GM19238 (cell line): ENCODE data around the gene DGKQ.
"Not testable (repeated sequence)": the region's sequence is repeated elsewhere in the genome, so short reads cannot be mapped to it uniquely, and the experiment has no call there.

Experiments
- DNase-seq: peaks from one replicate; pipeline ENCODE4 v3.0.0; 2011; ENCODE audit warnings: low spot score; ENCODE audit not compliant: insufficient read length

DGKQ gene

GRCh38 chr4:925771-926500, 47.4 kb downstream of the DGKQ start:
- no peak for DNase-seq

- no peak for DNase-seq
Observed at GRCh38 chr4:925171-925570, 48.2 kb downstream of the DGKQ start.

- DNase-seq: no peak
Observed at GRCh38 chr4:924107-925096, 49.0 kb downstream of the DGKQ start.

- DNase-seq: peak; percentile 42
Observed at GRCh38 chr4:921830-922331, 51.5 kb downstream of the DGKQ start.

- not testable (repeated sequence) for DNase-seq
Observed at GRCh38 chr4:919004-919680, 54.2 kb downstream of the DGKQ start.

DNA sequence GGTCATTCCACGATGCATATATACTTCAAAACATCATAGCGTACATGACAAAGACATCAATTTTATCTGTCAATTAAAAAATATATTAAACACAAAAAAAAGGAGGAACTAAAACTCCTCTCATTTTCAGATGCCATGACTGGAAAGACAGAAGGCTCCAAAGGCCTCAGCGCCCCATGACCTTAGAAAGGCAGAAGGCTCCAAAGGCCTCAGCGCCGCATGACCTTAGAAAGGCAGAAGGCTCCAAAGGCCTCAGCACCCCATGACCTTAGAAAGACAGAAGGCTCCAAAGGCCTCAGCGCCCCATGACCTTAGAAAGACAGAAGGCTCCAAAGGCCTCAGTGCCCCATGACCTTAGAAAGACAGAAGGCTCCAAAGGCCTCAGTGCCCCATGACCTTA, 54.8 kb downstream of the DGKQ start:
- DNase-seq: not testable (repeated sequence)

DNA sequence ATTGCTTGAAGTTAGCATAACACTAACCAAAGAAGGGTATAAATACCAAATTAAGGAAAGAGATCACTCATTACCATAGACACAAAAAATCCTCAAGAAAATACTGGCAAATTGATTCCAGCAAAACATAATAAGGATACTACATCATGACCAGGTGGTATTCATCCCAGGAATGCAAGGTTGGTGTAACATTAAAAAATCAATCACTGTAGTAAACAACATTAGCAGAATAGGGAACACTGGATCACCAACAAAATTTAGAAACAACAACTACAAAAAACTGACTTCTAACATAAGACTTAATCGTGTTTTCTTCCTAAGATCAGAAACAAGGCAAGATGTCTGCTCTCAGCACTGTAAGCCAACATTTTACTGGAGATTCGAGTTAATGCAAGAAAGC, 55.4 kb downstream of the DGKQ start:
- no peak for DNase-seq

- DNase-seq: no peak
Observed at GRCh38 chr4:917466-917865, 55.9 kb downstream of the DGKQ start.

- no peak for DNase-seq
Observed at GRCh38 chr4:915595-915994, 57.8 kb downstream of the DGKQ start.

GRCh38 chr4:915041-915474, 58.3 kb downstream of the DGKQ start:
- no peak for DNase-seq

- no peak for DNase-seq
Observed at GRCh38 chr4:914531-914930, 58.8 kb downstream of the DGKQ start.

DNA sequence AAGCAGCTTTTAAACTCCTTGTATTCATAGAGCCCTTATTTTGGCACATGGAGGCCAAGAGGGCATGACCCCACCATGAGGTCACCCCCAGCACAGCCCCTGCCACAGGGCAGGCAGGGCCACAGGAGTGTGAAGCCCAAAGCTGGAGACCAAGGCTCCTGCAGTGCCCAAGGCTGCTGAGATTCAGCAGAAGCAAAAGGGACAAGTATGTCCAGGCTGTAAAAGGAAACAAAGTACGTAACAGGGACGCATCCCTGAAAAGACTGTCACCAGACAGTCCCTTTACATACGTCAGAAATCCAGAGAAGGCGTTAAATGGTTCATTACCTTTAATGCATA, 60.1 kb downstream of the DGKQ start:
- DNase-seq: no peak

DNA sequence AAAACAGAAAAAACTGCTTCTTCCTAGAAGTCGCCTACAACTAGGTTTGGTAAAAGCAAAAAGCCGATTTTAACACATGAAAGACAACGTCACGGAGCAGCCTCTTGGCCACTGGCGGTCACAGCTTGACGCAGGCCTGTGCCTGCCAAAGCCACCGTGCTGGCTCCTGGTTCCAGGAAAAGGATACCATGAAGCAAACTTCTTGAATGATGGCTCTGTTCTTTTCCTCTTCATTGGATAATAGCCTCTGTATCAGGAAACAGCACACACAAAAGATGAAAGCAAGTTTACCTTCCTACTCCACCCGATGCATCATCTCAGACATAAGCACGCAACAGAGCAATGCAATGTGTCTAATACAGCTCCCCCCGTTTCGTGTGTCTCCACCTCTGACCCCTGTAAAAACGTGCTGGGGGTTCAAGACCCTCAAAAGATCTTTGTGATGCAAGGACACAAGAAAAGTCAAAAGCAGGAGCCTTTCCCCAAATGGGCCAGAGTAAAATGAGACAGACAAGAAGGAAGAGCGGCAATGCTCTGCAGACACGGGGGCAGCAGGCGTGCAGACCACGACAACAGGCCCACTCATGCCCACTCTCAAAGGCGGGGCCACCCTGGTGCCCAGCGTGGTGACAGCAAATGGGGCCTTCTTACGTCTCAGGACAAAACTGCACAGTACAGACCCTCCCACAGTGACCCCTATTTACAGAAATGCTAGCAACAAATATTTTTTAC, 60.7 kb downstream of the DGKQ start:
- DNase-seq: no peak

GRCh38 chr4:911871-912490, 61.4 kb downstream of the DGKQ start:
- DNase-seq: no peak

DNA sequence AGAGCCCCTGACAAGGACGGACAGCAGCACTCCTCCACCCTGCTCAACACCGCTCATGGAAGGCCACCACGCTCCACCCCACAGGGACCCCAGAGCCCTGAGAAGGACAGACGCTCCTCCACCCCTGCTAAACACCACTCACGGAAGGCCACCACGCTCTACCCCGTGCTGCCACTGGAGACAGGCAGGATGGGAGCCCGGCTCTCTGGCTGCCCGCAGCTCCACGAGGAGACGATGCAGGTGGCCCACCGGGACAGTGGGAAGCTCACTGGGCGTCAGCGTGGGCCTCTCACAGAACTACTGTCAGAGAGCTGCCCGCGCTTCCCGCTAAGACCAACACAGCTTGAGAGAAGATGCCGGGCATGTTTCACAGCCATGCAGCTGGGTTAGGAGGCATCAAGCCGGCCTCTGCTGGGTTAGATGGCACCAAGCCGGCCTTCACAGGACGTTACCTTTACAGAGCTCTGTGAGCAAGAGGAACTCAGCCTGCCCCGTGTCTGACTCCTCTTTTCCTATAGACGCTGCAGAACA, 62.1 kb downstream of the DGKQ start:
- DNase-seq: no peak

DNA sequence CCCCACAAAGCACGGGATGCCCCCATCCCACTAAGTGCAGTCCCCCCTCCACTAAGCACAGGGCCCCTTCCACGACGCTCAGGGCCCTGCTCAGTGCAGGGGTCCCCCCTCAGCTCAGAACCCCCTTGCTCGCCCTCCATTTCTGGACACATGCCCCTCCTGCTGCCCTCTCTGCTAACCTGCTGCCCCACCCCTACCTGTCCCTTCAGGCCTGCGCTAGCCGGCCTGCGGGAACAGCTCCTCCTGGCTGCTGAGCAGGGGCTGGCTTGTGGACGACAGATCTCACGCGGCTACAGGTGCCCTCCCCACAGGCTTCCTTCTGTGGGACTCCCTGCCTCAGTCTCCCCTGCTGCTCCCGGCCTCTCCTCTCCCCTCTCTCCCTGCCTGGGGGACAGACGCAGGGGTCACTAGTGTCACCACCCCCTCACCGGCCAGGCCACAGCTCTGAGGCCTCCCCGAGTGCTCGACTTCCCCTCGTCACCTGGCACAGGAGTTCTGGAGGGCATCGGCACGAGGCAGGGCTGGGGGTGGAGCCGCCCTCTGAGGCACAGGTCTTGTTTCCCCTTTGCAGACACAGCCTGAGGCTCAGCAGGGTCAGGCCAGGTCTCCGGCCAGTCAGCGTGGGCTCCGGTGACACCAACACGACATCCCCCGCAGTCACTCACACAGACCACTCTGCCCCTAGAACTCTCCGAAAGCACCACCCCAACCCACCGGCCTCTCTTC, 62.8 kb downstream of the DGKQ start:
- DNase-seq: no peak

- no peak for DNase-seq
Observed at GRCh38 chr4:909821-910220, 63.5 kb downstream of the DGKQ start.

GRCh38 chr4:909131-909571, 64.2 kb downstream of the DGKQ start:
- DNase-seq: no peak
